Measurements from ENCODE around the gene NR6A1.

DNA sequence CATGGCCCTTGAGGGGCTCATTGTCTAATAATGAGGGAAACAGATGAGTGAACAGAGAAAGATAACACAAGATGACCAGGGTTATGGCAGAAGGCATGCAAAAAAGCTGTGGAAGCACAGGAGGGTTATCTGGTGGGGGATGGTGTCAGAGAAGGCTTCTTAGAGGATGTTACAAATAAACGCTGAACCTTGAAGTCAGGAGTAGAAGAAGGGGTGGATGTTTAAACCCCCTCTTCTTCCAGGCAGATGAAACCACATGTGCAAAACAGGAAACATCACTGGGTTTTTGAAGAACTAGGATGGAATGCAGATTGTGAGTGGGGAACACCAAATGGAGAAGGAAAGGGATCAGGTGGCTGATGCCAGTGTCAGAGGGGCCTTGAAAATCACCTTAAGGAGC lies 222.1 kb downstream of the NR6A1 start:
- TF ChIP-seq CTCF (IDR thresholded peaks at IDR 0.05; ENCODE audit: poor library complexity, severe bottlenecking) (no peak), REST (IDR thresholded peaks at IDR 0.05; ENCODE audit: borderline replicate concordance) (no peak), RAD21 (conservative IDR thresholded peaks at IDR 0.05) (no peak), TAF1 (IDR thresholded peaks at IDR 0.05; ENCODE audit: low read depth) (no peak), SMC3 (conservative IDR thresholded peaks at IDR 0.05; ENCODE audit: poor library complexity) (no peak)
